ENCODE results near the gene RAB11FIP2. TPM values are rescaled to one million over a fixed set of nuclear protein-coding genes. Genes with fewer than 3 reads are reported as not detected.

Gene RAB11FIP2
- total and polyA plus RNA-seq, 2 donors (not counting 1 experiment from before 2014, with no cell fraction given): 13.6 to 17.5 TPM

DNA sequence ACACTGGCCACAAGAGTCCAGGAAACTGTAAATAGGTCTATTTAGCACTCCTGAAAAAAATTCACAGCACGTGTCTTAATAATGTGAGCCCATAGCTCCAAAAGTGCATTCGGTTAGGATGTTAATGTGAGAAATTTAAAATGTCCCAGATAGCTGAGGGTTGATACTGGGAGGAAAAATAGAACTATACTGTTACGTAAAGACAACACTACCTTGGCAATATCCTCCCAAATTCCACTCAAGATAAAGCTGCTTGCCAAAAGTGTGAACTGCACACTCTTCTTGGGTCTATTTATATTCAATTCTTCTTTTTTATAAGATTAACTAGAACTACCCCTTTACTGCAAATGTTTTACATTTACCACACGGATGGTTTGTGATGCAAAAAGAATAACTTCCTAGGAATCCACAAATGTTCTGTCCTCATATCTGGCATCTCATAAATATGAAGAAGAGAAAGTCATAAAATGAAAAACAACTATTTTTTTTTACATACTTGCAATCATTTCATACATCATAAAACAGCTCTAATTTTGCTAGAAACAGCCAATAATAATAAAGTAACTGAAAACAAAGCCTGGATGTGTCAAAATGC is 10.4 kb downstream of the RAB11FIP2 start:
- H3K79me2 ChIP-seq (ENCODE audit: control insufficient read depth, insufficient read depth, low read length): no peaks in the 10 kb centered on the region
- H3K27ac ChIP-seq (ENCODE audit: insufficient read depth, low read length): no peak overlapping the region
- no peak overlapping the region for H3K4me2 ChIP-seq (ENCODE audit: extremely low read depth, insufficient read depth, low read length)
- TF ChIP-seq EZH2 (IDR thresholded peaks at IDR 0.05; ENCODE audit: low read length, missing control alignments): no peak
- TF ChIP-seq, protein P1, sequence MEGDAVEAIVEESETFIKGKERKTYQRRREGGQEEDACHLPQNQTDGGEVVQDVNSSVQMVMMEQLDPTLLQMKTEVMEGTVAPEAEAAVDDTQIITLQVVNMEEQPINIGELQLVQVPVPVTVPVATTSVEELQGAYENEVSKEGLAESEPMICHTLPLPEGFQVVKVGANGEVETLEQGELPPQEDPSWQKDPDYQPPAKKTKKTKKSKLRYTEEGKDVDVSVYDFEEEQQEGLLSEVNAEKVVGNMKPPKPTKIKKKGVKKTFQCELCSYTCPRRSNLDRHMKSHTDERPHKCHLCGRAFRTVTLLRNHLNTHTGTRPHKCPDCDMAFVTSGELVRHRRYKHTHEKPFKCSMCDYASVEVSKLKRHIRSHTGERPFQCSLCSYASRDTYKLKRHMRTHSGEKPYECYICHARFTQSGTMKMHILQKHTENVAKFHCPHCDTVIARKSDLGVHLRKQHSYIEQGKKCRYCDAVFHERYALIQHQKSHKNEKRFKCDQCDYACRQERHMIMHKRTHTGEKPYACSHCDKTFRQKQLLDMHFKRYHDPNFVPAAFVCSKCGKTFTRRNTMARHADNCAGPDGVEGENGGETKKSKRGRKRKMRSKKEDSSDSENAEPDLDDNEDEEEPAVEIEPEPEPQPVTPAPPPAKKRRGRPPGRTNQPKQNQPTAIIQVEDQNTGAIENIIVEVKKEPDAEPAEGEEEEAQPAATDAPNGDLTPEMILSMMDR (conservative IDR thresholded peaks at IDR 0.05 in 1 of 2, IDR thresholded peaks at IDR 0.05 in 1 of 2; ENCODE audit: low read depth in 1 of 2, low read length in 2 of 2): no peak
- no peaks in the 10 kb centered on the region for H3K4me1 ChIP-seq (ENCODE audit: control insufficient read depth, extremely low read depth, insufficient read depth, low read length)
- DNase-seq (ENCODE audit: low read depth in 2 of 2): peak in 1 of 2 donors; percentile 9
- peaks cover 2% of the 10 kb centered on the region for H3K36me3 ChIP-seq (ENCODE audit: control insufficient read depth, insufficient read depth, low read length)
- no peaks in the 10 kb centered on the region for H4K20me1 ChIP-seq (ENCODE audit: control insufficient read depth, extremely low read depth, insufficient read depth, low read length)
- no peak overlapping the region for H3K4me3 ChIP-seq (replicated peaks in 1 of 4; ENCODE audit: control extremely low read depth in 1 of 4, insufficient read depth in 1 of 4, low read depth in 3 of 4, low read length in 4 of 4)
- no peaks in the 10 kb centered on the region for H3K9me3 ChIP-seq (ENCODE audit: control insufficient read depth, insufficient read depth, low read depth, low read length)
- H3K27me3 ChIP-seq (ENCODE audit: control insufficient read depth, insufficient read depth, low read length): no peaks in the 10 kb centered on the region
- no peak overlapping the region for H2AFZ ChIP-seq (ENCODE audit: low read length)
- no peak overlapping the region for H3K9ac ChIP-seq (ENCODE audit: insufficient read depth, low read length)

DNA sequence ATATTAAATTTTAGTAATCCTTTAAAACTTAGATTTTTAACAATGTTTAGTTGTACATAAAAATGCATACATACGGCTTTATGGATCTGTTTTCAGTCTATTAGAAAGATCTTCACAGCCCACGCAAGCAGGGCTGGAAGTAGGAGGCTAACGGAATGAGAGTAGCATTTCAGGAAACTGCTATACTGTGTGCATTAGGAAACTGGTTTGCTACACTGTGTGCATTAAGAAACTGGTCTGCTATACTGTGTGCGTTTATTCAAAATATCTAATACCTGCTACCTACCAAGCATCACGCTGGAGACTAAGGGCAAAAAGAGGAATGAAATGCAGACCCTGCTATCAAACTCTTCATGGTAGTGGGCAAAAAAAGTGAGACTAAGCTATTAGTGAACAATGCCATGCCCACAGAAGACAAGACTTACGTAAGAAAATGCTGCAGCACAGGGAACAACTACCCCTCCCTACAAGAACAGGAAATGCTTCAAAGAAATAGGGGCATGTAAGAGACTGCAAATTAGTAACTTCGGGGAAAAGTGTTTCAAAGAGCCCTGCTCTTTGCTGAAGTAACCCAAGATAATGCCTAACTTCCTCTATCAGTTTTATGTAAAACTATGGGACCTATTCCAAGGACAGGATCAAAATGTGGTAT is 11.3 kb downstream of the RAB11FIP2 start:
- no peak overlapping the region for H2AFZ ChIP-seq (ENCODE audit: low read length)
- no peak overlapping the region for H3K27ac ChIP-seq (ENCODE audit: insufficient read depth, low read length)
- no peak overlapping the region for H3K4me3 ChIP-seq (replicated peaks in 1 of 4; ENCODE audit: control extremely low read depth in 1 of 4, insufficient read depth in 1 of 4, low read depth in 3 of 4, low read length in 4 of 4)
- H3K9ac ChIP-seq (ENCODE audit: insufficient read depth, low read length): no peak overlapping the region
- no peaks in the 10 kb centered on the region for H3K4me1 ChIP-seq (ENCODE audit: control insufficient read depth, extremely low read depth, insufficient read depth, low read length)
- H3K79me2 ChIP-seq (ENCODE audit: control insufficient read depth, insufficient read depth, low read length): no peaks in the 10 kb centered on the region
- H3K27me3 ChIP-seq (ENCODE audit: control insufficient read depth, insufficient read depth, low read length): no peaks in the 10 kb centered on the region
- H3K4me2 ChIP-seq (ENCODE audit: extremely low read depth, insufficient read depth, low read length): no peak overlapping the region
- TF ChIP-seq, protein P1 (conservative IDR thresholded peaks at IDR 0.05 in 1 of 2, IDR thresholded peaks at IDR 0.05 in 1 of 2; ENCODE audit: low read depth in 1 of 2, low read length in 2 of 2): no peak
- no peak for TF ChIP-seq EZH2 (IDR thresholded peaks at IDR 0.05; ENCODE audit: low read length, missing control alignments)
- H4K20me1 ChIP-seq (ENCODE audit: control insufficient read depth, extremely low read depth, insufficient read depth, low read length): no peaks in the 10 kb centered on the region
- DNase-seq (ENCODE audit: low read depth in 2 of 2): peak; percentile 2 to 36
- H3K9me3 ChIP-seq (ENCODE audit: control insufficient read depth, insufficient read depth, low read depth, low read length): no peaks in the 10 kb centered on the region
- H3K36me3 ChIP-seq (ENCODE audit: control insufficient read depth, insufficient read depth, low read length): peaks cover 2% of the 10 kb centered on the region

DNA sequence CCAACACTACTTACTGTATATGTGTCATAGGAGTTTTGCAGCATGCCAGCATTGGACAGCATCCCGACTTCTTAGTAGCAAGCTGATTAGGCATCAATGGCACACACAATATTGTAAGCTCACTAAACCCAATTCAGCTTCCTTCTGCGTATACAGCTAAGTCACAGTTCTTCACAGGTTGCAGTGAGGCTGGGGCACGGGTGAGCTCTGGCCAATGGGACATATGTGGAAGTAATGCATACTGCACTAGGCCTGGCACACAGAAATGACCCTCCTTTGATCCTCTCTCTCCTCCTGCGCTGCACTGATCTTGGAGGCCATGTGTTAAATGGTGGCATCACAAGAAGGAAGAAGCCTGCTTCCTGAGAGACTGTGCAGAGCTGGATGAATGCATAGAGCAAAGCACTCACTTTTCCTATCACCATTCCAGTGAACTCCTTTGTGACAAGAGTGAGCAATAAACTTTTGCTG is 11.9 kb downstream of the RAB11FIP2 start:
- DNase-seq (ENCODE audit: low read depth in 2 of 2): peak; percentile 25 to 33
- no peak overlapping the region for H3K9ac ChIP-seq (ENCODE audit: insufficient read depth, low read length)
- H3K4me1 ChIP-seq (ENCODE audit: control insufficient read depth, extremely low read depth, insufficient read depth, low read length): no peaks in the 10 kb centered on the region
- no peak overlapping the region for H3K4me2 ChIP-seq (ENCODE audit: extremely low read depth, insufficient read depth, low read length)
- no peak for TF ChIP-seq EZH2 (IDR thresholded peaks at IDR 0.05; ENCODE audit: low read length, missing control alignments)
- TF ChIP-seq, protein P1 (conservative IDR thresholded peaks at IDR 0.05 in 1 of 2, IDR thresholded peaks at IDR 0.05 in 1 of 2; ENCODE audit: low read depth in 1 of 2, low read length in 2 of 2): no peak
- H3K36me3 ChIP-seq (ENCODE audit: control insufficient read depth, insufficient read depth, low read length): peaks cover 2% of the 10 kb centered on the region
- no peaks in the 10 kb centered on the region for H3K27me3 ChIP-seq (ENCODE audit: control insufficient read depth, insufficient read depth, low read length)
- H3K79me2 ChIP-seq (ENCODE audit: control insufficient read depth, insufficient read depth, low read length): no peaks in the 10 kb centered on the region
- H3K4me3 ChIP-seq (replicated peaks in 1 of 4; ENCODE audit: control extremely low read depth in 1 of 4, insufficient read depth in 1 of 4, low read depth in 3 of 4, low read length in 4 of 4): no peak overlapping the region
- H3K27ac ChIP-seq (ENCODE audit: insufficient read depth, low read length): no peak overlapping the region
- H3K9me3 ChIP-seq (ENCODE audit: control insufficient read depth, insufficient read depth, low read depth, low read length): no peaks in the 10 kb centered on the region
- H2AFZ ChIP-seq (ENCODE audit: low read length): no peak overlapping the region
- no peaks in the 10 kb centered on the region for H4K20me1 ChIP-seq (ENCODE audit: control insufficient read depth, extremely low read depth, insufficient read depth, low read length)

Measured in fibroblast of lung (primary cell).